Measurements from ENCODE around the gene PTMA.

The PTMA gene

DNA sequence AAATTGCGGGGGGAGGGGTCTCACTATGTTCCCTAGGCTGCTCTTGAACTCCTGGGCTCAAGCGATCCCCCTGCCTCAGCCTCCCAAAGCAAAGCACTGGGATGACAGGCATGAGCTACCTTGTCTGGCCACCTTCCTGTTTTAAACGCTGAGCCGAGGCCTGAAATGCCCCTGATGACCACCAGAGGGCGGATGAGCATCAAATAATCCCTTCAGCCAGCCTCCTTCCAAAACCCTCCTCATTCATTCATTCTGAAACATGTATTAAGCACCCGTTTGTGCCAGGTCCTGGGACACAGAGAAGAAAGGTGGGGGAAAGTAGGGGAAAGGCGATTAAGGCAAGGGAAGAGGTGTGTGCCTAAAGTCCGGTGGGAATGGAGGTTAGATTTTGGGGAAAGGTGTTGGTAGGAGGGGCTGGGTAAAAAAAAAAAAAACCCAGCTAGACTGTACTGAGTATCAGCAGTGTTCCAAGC lies 30.7 kb upstream of the PTMA start:
- DNase-seq, result peak; percentile 55 to 72 (median 62)

DNA sequence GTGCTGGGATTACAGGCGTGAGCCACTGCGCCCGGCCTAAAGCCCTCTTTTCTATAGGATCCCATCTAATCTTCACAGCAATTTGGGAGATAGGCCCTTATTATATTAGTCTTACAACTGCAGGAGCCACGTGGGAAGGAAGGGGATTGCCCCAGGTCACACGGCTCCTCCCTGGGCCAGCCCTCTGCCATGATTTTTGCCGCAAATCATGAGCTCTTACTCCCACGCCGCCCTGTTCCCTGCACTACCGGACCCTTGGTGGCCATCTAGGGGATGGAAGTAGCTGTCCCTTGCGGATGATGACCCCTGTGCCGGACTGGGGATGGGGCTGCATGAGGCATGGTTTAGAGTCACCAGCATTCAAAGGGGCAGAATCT lies 28.4 kb upstream of the PTMA start:
- DNase-seq, result no peak

DNA sequence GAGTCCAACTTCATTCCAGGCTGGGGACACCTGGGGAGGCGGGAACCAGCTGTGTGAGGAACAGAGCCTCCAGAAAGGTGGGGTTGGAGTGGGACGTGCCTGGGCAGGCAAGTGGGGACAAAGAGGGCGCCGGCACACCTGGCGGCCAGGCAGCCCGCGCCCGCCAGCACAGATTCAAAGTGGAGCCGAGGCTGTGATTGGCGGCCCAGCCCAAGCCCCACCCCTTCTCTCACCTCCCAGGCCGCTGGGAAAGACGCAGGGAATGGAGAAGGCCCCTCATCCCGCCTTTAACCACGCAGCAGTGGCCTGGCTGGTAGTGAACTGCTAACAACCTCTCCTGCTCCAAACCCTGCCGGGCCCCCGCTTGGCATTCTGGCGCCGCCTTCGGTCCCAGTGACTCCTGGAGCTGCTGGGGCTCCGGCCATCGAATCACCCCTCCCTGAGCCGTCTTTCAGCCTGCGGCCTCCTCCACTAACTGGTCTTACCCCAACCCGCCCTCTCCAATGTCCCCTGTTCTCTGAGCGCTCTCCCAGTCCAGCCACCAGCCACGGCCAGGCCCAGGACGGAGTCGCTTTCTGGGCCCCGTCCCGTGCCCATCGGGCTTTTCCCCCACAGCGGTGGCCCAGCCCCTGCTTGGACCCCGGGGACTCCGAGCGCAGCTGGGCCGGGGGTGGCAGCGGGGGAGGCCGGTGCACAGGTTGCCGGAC lies 27.9 kb upstream of the PTMA start:
- no peak for DNase-seq

DNA sequence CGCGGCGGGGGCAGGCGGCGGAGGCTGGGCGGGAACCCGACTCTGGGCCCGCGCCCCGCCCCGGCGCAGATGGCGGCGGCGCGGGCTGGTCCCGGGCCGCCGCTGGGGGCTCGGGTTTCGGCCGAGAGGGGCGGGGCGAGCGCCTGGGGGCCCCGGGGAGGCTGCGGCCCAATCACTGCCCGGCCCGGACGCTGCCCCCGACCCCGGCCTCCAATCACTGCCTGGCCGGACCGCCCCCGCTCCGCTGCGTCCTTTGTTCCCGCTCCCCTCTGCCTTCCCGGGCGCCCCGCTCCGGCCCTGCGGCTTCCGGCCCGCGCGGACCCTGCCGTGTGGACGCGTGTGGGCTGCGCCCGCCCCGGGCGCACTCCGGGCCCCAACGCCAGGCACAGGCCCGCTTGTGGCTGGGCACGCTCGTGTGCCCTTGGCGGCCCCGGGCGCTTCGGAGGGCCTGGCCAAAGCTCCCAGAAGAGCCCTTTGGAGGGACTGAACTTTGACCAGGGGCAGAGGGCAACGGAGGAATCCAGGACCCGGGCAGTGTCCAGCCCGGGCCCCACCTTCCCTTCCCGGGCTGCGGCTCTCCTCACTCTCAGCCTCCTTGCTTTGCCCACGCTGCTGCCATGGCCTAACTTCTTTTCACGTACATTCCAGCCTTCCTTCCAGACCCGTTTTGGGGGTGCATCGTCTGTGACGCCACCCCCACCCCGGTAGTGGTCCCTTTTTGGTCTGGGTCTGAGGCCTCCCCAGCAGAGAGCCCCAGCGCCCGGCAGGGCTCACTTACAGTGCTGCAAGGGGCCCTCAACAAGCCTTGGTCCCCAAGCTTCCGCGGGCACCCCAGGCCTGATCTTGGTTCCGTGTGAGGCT lies 27.1 kb upstream of the PTMA start:
- DNase-seq, result no peak

DNA sequence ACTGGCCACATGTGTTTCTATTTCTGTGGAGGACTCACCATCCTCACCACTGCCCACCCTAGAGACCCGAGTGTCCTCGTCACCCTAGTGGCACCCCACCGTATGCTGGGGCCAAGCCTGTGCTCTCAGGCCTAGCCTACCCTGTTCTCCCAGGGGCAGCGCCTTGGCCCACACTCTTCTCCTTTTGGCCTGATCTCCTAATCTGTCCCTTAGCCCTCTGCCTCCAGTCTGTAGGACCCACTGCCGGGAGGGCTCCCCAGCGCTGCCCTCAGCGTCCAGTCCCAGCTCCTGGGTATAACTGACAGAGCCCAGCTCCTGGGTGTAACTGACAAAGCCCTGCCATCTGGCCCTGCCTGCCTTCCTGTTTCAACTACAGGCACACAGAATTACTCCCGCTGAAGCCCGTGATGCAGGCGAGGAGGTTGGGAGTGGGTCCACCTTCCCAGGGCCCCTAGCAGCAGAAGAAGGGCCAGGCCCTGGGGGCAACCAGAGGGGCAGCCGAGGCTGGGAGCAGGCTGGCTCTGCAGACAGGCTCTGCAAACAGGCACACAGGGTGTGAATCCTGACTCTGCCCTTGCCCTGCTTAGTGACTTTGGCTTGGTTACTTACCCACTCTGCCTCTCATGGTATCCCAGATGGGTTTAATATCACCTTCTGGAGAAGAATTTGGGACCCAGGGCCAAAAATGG lies 25.6 kb upstream of the PTMA start:
- no peak for DNase-seq

DNA sequence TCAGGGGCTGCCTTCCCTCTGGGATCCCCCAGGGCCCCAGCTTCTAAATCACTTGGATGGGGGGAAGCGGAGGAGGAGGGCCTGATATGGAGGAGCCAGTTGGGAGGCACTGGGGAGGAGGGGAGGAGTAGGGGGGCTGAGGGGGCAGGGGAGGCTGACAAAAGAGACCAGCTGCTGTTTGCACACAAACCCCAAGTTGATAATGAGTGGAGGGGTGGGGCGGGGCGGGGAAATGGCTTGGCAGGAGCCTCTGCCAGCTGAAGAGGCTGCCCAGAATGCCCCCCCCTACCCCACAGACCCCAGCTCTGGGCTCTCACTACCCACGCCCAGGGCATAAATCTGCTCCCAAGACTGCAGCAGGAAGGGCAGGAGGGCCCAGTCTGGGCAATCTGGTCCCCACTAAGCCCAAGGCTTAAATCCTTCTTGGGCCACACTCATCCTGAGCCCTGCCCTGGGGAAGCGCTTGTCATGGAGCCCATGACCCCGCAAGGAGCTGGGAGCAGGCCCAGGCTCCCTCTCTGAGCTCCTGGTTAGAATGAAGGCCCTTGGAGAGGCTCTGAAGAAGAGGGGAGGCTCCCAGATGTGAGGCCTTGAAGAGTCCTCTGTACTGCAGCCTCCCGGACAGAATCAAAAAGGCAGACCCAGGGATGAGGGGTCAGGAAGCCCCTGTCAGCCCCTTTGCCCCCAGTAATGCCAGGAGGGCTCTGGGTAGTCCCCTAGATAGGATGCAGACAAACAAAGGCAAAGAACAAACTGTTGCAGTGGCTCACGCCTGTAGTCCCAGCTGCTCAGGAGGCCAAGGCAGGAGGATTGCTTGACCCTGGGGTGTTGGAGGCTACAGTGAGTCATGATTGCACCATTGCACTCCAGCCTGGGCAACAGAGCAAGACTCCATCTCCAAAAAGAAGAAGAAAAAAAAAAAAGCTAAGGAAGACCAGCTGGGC lies 24.8 kb upstream of the PTMA start:
- no peak for DNase-seq

DNA sequence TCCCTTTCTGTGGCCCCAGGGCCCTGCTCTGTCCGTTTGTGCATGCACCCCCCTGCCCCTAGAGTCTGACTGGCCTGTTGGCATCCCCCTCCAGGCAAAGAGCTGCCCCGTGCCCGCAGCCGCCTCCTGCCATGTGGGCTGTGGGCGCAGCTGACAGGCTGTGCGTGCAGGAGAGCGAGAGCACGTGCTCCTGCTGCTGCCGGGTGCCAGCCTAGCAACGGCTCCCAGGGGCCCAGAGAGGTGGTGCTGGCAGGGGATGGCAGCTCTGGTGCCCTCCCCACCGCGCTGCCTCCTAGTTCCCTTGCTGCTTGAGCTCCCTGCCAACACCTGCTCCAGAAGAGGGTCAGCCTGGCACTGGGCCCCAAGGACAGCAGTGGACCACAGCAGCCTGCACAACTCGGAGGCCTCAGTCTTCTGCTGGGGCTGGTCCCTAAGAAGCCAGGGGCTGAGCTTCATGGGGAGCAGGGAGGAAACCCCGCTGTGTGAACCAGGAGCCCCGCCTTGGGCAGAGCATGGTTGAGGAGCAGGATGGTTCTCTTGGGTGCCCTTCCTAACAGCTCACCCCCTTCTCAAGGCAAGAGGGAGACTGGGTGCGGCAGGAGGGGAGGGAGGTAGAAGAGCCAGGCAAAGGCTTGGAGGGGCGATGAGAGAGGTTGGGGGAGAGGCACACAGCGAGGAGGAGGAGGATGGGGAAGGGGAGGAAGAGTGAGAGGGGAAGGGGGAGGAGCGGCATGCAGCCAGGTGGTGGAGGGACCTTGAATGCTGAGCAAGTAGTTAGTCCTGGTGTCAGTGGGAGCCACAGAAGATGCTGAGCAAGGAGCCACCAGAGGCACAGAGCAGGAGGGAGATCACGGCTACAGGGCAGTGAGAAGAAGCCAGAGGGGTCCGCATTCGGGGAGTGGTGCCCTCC lies 23.8 kb upstream of the PTMA start:
- no peak for DNase-seq

DNA sequence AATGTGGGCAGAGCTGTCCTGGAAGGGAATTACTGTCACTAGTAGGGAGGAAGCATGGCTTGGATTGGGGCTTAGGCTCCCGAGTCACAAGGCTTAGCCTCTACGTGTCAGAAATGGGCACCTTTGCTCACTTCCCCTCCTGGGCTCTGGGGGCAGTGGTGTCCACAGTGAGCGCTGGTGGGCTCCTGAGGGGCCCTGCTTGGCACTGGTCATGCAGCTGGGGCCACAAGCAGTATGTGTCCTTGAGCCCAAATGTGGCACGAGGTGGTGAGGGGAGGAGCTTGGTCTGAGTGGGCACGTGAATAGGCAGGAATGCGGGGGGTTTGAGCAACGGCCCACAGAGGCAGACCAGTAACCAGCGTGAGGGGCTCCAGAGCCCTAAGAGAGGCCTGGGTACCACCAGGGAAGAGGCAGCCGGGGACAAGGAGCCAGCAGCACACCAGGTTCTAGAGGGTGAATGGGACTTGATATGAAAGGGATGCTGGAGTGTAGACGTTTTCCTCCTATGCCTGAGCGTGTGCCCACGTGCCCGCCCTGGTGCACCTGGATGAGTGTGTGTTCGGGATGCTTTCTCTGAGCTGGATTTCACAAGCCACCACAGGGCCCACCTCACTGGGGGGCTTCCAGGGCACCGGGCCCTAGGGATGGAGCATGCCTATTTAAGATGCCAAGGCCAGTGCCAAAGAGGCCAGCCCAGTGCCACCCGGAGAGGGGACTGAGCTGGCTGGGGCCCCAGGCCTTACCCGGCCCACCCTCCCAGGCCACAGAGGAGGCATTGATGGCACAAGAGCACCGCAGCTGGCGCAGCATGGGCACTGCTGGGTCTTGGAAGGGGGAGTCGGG lies 22.8 kb upstream of the PTMA start:
- DNase-seq, result no peak

DNA sequence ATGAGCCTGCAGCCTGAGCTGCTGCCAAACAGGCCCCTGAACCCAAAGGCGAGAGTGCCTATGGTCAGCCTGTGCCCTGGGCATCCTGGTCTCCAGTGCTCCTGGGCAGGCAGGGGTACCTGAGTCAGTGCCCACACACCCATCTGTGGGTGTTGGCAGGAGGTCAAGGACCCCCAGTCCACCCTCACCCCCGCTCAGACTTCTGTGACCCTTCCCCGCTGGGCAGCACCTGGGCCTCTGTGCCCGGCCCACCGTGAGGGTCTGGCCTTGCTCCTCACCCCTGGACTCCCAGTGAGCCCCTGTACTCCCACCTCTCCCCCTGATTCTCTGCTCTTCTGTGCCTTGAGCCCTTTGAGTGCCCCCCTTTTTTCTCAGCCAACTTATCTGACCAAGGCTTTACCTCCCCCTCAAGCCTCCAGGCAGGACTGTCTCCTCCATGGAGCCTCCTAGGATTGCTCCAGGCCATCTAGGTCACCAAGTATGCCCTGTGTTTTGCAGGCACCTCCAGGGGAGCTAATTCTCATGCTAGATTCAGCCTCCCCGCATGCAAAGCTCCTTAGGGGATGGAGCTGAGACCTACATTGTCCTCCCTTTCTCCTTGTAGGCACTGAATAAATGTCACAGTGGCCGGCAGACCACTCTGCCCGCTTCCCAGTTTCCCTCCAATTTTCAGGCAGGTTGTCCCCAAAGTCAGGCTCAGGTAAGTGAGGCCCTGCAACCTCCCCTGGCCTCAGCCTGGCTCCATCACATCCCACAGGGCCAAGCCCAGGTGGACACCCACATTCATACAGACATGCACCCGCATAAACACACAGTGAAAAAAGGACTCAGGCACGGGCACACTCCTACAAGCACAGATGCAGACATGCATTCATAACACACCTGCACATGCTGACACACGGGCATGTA lies 21.9 kb upstream of the PTMA start:
- DNase-seq, result no peak

DNA sequence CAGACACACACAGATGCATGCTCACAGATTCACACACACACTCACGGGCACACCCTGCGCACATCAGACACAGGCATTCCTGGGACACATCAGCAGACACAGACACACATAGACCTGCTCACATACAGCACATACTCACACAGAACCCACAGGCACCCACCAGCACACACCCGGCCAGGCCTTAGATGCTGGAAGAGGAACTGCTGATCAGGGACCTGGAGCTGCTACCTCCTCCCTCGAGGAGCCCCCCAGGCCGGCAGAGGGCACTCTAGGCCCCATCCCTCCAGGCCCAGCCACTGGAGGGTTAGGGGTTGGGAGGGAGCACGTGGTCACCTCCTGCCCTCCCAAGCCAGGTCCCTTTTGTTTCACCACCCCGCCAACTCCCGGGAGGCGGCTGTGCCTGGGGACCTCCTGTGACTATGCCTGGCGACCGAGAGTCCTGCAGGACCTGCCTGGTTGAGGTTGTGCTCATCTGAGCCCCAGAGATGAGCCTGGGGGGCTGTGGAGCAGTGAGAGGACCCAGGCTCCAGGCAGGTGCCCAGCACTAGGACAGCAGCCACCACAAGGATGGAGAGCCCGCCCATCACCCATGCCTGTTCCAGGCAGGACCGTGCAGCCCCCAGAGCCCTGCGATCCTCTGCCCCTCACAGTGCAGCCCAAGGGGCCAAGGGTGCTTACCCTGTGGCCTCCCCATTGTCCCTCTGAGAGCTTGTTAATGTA lies 21.0 kb upstream of the PTMA start:
- peak; percentile 27 to 57 (median 45) for DNase-seq

DNA sequence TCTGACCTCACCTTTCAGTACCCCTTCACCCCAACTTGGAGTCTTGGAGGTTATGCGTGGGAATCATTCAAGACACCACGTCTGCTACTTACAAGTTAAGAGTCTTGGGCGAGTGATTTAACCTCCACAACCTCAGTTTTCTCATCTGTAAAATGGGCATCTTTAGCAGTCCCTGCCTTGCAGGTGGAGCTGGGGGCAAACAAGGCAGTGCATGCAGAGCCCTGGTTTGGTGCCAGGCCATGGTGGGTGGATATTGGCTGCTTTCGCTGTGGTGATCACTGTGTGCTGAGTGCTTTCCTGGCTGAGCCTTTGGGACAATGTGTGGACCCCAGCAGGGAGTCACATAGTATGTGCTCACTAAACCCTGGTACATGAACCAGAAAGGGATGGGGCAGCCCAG lies 20.4 kb upstream of the PTMA start:
- no peak for DNase-seq

DNA sequence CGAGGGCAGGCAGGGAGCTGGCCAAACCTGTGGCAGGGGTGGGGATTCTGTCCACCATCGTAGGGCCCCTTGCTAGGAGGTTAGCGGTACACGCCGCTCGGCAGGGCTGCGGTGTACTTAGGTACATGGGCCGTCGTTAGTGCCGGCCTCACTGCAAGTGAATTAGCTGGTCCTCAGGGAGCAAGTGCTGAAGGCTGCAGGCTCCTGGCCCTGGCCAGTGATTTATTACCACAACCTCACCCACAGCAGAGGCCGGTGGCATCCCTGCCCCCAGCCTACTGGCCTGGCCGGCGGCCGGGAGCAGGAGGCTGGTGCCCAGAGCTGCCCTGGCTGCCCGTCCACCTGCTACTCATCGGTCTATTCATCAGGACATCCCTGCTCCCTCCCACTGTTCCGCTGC lies 19.6 kb upstream of the PTMA start:
- no peak for DNase-seq

DNA sequence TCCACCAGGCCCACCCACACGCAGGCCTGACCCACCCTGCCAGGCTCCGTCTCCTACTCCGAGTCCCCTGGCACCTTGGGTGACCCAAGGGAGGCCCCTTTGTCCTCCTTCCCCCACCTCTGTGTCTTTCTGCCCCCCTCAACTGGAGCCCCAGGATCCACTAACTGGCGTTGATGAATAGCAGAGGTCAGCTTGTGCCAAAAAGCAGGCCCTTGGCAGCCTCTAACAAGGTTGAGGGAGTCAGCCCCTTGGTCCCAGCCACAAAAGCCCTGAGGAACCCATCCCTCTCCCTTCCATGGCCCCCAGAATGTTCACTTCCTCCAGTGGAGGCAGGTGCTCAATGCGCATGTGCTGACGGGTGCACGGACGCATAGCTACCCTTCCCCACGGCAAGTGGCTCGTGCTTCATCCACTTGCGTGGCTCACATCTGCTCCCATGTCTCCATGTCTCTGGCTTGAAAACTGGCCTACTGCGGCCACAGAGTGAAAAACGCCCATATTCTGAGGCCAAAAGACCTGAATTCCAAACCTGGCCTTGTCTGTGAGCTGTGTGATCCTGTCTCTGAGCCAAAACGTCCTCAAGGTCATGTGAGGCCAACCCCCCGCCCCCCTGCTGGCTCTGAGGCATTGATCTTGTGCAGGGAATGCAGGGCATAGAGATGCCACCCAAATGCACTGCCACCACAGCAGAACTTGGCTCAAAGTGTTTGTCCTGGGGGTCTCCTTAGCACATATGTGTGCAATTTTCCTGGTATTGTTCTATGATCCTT lies 19.0 kb upstream of the PTMA start:
- DNase-seq, result no peak

DNA sequence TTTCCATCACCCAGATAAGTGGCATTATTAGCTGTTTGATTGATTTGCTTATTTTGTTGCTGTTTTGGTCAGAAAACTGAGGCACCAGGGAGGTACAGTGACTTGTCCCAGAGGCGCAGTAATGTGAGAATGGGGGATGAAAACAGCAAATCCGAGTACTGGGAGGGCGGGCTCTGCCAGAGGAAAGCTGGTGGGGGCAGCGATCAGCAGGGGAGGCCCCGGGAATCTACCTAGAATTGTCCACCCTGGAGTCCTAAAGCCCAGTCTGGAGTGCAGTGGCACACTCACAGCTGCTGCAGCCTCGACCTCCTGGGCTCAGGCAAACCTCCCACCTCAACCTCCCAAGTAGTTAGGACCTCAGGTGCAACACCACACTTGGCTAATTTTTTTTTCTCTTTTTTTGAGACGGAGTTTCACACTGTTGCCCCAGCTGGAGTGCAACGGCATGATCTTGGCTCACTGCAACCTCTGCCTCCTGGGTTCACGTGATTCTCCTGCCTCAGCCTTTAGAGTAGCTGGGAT lies 17.0 kb upstream of the PTMA start:
- no peak for DNase-seq

DNA sequence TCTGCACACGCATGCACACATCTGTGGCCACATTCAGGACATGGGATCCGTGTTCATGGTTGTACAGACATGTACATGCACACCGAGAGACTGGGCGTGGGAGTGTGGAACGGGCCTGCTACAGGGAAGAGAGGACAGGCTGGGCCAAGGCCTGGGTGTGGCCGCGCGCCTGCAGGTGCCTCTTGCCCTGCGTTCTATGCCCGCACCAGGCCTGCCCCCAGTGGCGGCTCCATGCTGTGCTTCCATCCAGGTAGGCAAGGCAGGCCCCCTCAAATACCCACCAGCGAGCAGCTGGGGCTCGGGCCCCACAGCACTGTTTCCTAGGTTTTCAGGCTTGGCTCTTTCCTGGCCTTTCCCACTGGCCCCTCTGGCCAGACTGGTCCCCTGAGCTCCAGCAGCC lies 15.5 kb upstream of the PTMA start:
- no peak for DNase-seq

DNA sequence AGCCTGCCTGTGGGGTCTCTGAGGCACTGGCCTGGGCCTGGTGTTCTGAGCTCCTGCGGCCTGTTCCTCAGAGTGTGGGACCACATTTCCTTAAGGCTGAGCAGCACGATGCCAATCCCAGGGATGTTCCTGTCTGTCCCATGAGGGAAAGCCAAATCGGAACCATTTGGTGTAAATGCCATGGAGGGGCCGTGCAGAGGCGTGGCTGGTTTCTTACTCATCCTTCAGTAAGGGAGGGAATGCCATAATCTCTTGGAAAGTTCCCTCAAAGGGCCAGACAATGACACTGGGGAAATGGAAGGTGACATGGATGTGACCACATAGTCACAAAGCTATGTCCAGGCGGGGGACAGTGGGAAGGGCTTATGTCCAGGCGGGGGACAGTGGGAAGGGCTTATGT lies 14.4 kb upstream of the PTMA start:
- DNase-seq, result no peak

DNA sequence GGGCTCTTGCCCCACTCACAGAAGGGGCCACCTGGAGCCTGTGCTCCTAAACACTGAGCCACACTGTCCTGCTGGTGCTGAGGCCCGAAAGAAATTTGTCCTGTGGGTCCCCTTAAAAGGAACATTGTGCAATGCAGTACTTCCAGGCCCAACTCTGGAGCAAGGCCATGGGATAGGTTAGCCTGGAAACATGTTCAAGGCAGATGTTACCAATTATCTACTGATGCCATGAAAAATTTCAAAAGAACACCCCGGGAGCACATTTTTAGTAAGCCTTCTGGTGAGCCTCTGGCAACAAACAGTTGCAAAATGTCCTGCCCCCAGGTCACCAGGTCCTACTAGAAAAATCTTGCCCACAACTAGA lies 12.3 kb upstream of the PTMA start:
- no peak for DNase-seq

DNA sequence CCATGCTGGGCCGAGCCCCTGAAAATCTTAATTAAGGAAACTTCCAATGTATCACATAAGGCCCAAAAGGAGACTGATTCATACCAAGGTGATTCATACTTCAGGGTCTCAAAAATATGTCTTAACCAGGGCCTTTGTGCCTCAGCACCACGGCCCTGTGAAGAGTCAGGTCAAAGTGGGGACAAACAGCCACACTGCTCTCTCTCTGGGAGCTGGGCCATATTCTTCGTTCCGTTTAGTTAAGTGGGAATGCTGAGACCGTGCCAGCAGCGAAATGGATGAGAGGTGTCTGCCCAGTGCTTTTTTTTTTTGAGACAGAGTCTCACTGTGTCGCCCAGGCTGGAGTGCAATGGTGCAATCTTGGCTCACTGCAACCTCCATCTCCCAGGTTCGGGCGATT lies 9.3 kb upstream of the PTMA start:
- no peak for DNase-seq

Data from activated CD4-positive, CD25-positive, alpha-beta regulatory T cell (primary cell).